Mesenteric fat pad (tissue), 1 donor: Measurements from ENCODE around the gene SRM. TPM values are rescaled to one million over a fixed set of nuclear protein-coding genes. Genes with fewer than 3 reads are reported as not detected.
"Not testable (repeated sequence)": the region's sequence is repeated elsewhere in the genome, so short reads cannot be mapped to it uniquely, and the experiment has no call there.

Source experiments
- DNase-seq: peaks from one replicate; pipeline ENCODE4 v3.0.0-alpha.2; 2020; ENCODE audit warnings: low spot score
- total RNA-seq: library from RNA; stranded (reverse); fragmentation: NEBNext Ultra II Directional; extraction: Animal tissue kit (Norgen Biotek cat#: 25700); gene quantifications from one replicate; pipeline ENCODE4 v1.2.1, GENCODE V29; 2021
- donor health status: DM: yes; HTN: yes; CAD: no.

SRM gene
- total RNA-seq, 1 donor from 2014 or later = 103 TPM

DNA sequence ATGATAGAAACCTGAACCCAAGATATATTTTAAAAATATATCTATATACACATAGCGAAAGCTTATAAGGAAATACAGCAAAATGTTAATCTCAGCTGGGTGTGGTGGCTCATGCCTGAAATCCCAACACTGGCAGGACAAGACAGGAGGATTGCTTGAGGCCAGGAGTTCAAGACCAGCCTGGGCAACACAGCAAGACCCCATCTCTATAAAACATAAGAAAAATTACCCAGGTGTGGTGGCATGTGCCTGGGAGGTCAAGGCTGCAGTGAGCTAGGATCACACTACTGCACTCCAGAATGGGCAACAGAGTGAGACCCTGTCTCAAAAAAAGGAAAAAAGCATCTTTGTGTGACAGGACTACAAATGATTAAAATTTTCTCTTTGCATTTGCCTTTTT is 6.0 kb upstream of the SRM start:
- DNase-seq = no peak

DNA sequence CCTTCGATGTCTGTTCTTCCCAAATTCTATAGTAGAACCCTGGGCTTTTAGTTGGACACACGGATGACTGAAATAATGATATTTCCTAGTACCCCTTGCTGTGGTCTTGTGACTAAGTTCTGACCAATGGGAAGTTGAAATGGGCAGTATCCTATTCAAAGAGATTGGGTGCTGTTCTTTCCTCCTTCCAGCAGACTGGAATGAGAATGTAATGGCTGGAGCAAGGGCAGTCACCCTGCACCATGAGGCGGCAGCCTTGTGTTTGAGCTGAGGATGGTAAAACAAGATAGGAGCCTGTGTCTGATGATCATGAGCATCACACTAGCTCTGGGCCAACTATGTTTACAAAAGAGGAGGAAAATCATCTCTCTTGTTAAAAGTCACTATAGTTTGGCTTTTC is 5.1 kb upstream of the SRM start:
- peak; percentile 30 for DNase-seq

- peak; percentile 16 for DNase-seq
These were observed 4.2 kb upstream of the SRM start for GRCh38 chr1:11063937-11064537.

DNA sequence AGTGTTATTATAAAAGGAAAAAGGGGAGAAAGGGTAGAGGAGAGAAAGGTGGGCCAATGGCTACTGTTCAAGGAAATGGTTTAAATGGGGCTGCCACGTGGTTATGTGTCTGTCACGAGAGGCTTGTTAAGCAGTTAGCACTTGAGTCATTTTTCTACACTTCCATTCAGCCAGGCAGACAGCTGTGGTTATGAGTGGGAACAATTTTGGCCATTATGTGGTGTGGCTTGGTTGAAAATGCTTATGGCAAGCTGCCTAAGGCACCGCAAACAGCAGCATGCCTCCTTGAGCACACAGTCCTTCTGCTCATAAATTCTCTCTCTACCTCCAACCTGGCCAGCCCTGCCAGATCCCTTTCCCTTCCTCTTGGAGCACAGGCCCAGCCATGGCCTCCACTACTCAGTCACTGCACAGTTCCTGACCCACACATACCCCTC is 3.2 kb upstream of the SRM start:
- peak; percentile 60 for DNase-seq

- peak; percentile 73 for DNase-seq
These were observed 2.0 kb upstream of the SRM start for GRCh38 chr1:11061652-11062365.

DNA sequence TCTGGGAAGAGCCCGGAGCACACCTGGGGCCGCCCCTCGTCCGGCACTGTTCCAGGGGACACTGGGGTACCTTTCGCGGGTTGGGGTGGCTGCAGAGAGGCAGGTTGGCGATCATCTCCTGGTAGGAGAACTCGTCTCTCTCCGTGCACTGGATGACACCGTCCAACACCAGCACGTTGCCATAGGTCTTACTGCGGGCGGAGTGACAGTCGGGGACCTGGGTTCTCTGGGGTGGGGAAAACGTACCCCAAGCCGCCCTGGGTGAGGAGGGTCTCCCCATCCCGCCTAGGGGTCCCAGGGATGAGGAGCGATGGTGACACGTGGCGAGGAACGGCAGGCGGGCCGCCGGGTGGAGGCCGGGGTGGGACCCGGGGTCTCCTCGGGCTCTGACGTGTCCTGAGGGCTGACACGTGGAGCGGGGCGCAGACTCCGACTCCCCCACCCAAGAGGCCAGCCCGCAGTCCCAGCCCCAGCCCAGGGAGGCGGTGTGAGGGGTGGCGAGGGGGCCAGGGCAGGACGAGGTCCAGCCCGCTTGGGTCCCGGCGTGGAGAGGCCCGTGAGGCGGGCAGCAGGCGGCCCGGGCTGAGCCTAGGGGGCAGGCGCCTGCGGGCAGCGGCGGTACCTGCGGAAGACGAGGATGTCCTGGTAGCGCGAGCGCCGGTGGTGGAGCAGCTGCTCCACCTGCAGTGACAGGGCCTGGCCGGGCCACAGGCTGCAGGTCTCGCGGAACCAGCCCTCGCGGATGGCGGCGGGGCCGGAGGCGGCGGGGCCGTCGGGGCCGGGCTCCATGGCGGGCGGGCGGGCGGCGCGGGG is 457 bp downstream of the SRM start:
- no peak for DNase-seq

DNA sequence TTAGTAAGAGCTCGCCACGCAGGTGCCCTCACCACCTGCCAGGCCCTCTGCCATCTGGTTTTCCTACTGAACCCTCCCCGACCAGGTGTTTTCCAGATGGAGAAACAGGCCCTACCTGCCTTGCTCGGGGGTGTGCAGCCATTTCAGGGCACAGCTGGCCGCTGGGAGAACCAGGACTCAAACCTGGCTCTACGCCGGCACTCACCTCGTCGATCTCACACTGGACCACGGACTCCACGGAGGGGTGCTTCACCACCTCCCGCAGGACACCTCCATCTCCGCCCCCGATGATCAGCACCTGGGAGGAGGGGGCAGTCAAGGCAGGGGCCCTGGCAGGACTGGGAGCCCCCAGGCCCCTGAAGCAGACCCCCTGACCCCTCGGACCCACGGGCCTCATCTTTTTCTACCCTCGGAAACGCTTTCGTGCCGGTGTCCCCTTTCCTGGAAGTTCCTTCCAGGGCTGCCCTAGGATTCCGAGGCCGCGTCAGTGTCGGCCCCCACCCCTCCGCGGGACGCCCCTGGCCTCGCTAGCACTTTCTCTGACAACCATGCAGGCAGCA is 1.1 kb downstream of the SRM start:
- no peak for DNase-seq

DNA sequence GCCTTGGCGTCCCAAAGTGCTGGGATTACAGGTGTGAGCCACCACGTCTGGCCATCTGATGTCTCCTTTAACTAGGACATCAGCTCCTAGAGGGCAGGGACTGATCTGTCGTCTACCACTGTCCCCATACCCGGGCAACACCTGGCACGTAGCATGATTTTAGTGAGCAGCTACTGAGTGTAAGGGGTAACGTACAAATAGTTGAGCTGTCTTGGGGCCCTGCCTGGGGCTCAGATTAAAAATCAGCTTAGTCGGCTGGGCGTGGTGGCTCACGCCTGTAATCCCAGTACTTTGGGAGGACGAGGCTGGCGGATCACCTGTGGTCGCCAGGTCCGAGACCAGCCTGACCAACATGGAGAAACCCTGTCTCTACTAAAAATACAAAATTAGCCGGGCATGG is 1.8 kb downstream of the SRM start:
- no peak for DNase-seq

GRCh38 chr1:11057477-11057876 is 2.3 kb downstream of the SRM start:
- DNase-seq = no peak

DNA sequence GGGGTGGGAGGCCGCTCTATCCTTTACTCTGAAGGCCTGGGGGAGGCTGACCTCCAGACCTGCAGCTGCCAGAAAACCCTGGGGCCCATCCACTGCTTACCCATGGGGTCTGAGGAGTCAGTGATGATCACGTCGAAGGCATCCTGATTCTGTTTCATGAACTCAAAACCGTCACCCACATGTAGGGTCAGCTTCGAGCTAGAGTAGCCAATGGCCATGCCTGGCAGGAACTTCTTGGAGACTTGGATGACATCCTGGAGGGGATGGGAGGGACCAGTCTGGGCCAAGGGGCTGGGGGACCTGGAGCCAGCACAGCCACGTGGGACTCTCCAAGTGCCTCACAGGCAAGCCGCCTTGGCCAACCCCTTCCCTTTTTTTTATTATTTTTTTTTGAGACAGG is 3.3 kb downstream of the SRM start:
- no peak for DNase-seq

- DNase-seq = no peak
These were observed 4.1 kb downstream of the SRM start for GRCh38 chr1:11055676-11056075.

- no peak for DNase-seq
These were observed 5.2 kb downstream of the SRM start for GRCh38 chr1:11054666-11055065.

GRCh38 chr1:11054181-11054580 is 5.6 kb downstream of the SRM start:
- no peak for DNase-seq

- no peak for DNase-seq
These were observed 6.1 kb downstream of the SRM start for GRCh38 chr1:11053758-11054137.

- no peak for DNase-seq
These were observed 6.7 kb downstream of the SRM start for GRCh38 chr1:11052839-11053757.

DNA sequence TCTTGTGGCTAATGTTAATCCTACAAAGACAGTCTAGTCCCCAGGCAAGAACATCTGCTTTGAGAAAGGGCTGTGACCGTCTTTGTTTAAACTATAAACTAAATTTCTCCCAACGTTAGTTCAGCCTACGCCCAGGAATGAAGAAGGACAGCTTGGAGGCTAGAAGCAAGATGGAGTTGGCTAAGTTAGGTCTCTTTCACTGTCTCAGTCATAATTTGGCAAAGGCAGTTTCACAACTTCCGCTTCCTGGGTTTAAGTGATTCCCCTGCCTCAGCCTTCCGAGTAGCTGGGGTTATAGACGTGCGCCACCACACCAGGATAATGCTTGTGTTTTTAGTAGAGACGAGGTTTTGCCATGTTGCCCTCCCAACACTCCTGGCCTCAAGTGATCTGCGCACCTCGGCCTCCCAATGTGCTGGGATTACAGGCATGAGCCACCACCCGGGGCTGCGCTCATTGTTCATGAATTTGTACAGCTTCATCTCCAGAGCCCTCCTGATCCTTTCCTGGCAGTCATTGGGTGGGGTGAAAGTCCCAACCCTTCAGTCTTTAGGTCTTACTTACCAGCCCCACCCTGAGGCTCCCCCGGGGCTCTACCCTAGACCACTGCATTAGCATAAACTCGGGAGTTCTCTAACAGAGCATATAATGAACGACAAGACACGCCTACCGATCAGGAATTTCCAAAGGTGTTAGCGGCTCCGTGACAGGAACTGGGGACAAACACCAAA is 7.9 kb downstream of the SRM start:
- no peak for DNase-seq

GRCh38 chr1:11051121-11051520 is 8.7 kb downstream of the SRM start:
- not testable (repeated sequence) for DNase-seq

GRCh38 chr1:11046625-11047365 is 13.0 kb downstream of the SRM start, which contains the start of gene MASP2:
MASP2 (minus strand) TSS chr1:11047239; CDS start chr1:11047207, 32 bp downstream.
- no peak for DNase-seq

- peak; percentile 88 for DNase-seq
These were observed 13.6 kb downstream of the SRM start for GRCh38 chr1:11046270-11046566.
